ENCODE data around the gene MT1X.

MT1X gene

DNA sequence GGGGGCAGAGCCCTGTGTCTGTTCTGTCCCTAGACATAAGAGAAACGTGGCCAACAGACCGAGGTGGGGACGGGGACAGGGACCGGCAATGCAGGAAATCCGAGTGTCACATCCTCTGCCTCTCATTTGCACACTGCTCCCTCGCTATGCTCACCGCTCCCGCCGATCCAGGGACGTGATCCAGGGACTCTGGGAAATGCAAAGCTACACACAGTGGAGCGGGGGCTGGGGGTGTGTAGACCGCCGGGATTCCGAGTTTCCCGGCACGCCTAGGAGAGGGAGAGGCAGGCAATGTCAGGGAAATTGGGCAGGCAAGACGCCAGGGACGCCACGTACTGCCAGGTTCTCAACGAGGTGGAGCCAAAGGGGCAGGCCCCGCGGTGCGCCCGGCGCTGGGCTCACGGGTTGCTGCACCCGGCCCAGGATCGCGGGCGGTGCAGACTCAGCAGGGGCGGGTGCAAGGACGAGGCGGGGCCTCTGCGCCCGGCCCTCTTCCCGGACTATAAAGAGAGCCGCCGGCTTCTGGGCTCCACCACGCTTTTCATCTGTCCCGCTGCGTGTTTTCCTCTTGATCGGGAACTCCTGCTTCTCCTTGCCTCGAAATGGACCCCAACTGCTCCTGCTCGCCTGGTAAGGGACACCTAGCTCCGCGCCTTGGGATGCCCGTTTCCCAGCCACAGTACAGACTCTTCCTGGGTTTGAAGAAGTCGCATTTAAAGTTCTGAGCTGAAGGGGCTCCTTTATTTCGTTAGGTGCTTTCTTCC, at the start of gene MT1X:
MT1X (plus strand) TSS at position 532 of the 764 bp plus-strand sequence; CDS start at position 603, 71 bp downstream.
- DNase-seq = peak; percentile 80

DNA sequence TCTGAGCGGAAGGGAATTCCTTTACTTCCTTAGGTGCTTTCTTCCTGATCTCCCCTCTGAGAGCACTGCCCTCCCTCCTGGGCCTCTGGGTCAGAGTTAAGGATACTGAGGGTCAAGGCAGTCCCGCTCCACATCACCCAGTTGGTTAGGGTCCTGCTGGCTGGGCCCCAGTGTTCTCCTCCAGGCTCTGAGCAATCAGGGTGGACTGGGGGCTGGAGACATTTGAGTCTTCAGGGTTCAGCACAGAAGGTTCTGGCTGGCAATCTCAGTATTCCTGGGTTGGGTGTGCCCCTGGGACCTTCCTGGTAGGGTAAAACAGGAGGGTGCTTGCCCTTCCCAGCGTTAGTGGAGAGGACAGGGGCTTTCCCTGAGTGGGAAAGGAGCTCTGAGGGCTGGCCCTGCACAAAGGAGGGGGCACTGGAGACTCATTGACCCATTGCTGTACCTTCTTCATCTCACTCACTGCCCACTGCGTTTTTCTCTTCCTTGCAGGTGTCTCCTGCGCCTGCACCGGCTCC, 49.4 kb upstream of the MT1X start:
- no peak for DNase-seq

GRCh38 chr16:56633535-56633934, 48.7 kb upstream of the MT1X start:
- DNase-seq = no peak

- no peak for DNase-seq
These were observed 47.4 kb upstream of the MT1X start for GRCh38 chr16:56634715-56635440.

DNA sequence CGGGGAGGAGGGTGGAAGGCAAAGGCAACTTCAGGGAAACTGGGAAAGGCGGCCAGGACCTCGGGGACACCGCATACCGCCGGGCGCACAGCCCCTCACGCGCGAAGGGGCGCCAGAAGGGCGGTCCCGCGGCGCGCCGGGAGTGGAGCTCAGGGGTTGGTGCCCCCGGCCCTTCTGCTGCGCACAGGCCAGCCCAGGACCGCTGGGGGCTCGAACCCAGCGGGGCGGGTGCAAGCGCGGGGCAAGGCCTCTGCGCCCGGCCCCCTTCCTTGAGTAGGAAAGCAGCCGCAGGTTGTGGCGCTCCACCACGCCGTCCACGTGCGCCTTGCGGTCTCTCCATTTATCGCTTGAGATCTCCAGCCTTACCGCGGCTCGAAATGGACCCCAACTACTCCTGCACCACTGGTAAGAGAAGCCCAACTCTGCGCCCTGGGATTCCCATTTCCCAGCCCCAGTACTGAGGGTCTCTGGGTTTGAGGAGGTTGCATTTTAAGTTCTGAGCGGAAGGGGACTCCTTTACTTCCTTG, 46.8 kb upstream of the MT1X start:
- DNase-seq = no peak

DNA sequence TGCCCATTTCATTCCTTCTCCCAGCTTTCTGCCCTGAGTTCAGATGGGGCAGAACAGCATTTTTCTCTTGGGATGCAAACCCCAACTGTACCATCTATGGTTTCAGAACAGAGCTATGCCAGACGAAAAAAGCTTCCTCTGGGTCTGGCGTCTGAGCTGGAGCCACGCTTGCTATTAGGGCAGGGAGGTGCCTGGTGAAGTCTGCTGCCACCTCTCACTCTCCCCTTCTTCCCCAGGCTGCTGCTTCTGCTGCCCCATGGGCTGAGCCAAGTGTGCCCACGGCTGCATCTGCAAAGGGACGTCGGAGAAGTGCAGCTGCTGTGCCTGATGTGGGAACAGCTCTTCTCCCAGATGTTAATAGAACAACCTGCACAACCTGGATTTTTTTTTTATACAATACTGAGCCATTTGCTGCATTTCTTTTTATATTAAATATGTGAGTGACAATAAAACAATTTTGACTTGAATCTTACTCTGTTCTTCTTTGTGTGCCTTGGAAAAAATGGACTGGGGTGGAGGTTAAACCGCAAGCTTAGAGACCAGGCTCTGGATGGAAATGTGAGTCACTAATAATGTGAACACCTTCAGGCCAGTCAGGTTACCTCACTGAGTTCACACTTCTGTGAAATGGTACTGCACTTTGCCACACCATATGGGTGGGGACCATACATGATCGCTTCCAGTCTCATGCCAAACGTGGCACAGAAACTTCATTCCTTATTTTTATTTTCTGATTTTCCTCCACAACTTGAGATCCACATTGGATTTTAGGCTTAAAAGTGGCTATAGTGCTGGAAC, 45.5 kb upstream of the MT1X start:
- no peak for DNase-seq

- DNase-seq = no peak
These were observed 44.2 kb upstream of the MT1X start, which contains the start of gene MT1A for GRCh38 chr16:56637814-56638750. TSS of gene MT1A (plus strand) at chr16:56638666. CDS start at chr16:56638739, 73 bp downstream.

DNA sequence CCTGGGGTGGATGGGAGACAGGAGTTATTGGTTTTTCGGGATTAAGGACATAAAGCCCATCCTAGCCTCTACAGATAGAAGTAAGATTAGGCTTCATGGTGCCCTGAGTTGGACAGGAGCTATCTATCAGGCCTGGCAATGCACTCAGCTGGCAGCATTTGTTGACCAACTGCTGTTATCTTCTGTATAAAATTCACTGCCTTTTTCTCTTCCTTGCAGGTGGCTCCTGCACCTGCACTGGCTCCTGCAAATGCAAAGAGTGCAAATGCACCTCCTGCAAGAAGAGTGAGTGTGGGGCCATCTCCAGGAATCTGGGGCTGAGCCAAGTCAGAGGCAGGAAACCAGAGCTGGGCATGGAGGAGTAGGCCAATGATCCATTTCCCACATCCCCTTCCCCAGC, 43.2 kb upstream of the MT1X start:
- no peak for DNase-seq

DNA sequence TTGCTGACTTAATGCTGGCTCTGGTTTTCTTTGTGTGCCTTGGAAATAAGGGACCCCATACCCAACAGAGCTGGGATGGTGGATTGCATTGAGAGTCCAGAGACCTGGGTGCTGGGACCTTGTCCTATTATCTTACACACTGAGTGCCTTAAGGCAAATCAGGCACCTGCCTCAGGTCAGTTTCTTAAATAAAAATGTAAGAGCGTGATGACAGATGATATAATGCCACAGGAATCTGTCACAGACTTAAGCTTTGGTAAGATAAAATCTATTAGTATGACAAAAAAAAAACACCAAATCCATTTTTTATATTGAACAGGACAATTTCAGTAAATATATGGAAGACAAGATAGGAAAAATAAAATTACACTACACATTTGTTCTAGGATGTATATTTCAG, 42.2 kb upstream of the MT1X start:
- DNase-seq = no peak

- no peak for DNase-seq
These were observed 41.1 kb upstream of the MT1X start for GRCh38 chr16:56641166-56641565.

DNA sequence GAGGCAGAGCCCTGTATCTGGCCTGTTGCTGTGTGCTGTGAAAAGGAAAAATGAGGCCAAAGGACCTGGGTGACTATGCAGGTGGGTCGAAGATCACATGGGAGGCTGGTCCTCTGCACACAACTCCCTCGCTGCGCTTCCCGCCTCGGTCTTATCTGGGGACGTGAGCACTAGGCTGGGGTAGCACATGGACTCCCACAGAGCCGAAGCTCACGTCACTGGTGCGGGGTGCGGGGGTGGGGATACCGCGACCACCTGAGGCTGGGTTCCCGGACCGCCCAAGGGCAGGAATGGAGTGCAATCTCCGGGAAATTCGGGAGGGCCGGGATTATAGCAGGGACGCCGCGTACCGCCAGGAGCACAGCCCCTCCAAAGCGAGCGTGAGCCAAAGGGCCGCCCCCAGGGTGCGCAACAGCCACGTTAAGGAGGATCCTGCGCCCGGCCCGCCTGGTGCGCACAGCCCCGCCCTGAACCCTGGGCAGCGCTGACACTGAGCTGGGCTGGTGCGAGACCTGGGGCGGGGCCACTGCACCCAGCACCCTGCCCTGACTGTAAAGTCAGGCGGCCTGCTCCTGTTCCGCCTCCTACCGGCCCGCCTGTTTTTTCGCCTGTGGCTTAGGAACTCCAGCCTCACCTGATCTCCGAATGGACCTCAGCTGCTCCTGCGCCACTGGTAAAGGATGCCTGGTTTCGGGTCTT, 39.0 kb upstream of the MT1X start:
- DNase-seq = peak; percentile 68

- no peak for DNase-seq
These were observed 38.4 kb upstream of the MT1X start for GRCh38 chr16:56643833-56644232.

DNA sequence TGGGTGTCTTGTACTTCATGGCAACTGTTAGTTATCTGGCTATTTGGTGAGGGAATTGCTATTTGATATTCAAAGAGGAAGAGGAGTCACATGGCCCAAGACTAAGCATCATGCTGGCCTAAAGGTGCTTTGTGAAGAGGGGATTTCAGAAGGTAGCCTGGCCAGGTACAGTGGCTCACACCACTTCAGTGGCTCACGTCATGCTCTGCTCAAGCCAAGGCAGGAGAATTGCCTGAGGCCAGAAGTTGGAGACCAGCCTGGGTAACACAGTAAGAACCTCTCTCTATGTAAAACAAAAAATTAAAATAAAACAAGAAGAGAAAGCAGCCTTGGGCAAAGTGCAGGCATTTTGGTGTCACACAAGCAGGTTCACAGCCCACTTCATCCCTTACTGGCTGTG, 37.0 kb upstream of the MT1X start:
- no peak for DNase-seq

GRCh38 chr16:56645838-56646237, 36.4 kb upstream of the MT1X start:
- no peak for DNase-seq

GRCh38 chr16:56647641-56648431, 34.4 kb upstream of the MT1X start:
- DNase-seq = no peak

DNA sequence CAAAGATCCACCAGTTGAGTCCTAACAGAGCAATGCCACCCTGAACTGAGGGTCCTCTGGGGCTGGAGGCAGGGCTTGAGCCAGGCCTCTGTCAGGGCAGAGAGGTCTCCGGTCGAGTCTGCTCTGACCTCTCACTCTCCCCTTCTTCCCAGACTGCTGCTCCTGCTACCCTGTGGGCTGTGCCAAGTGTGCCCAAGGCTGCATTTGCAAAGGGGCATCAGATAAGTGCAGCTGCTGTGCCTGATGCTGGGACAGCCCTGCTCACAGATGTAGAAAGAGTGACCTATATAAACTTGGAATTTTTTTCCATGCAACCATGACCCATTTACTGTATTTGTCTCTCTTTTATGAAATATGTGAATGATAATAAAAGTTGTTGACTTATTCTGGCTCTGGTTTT, 33.0 kb upstream of the MT1X start:
- DNase-seq = no peak

- no peak for DNase-seq
These were observed 32.5 kb upstream of the MT1X start for GRCh38 chr16:56649820-56650219.

GRCh38 chr16:56651586-56651985, 30.7 kb upstream of the MT1X start, which contains the start of gene MT1B:
TSS of gene MT1B (plus strand) at chr16:56651886. CDS start at chr16:56651954, 68 bp downstream.
- no peak for DNase-seq

- DNase-seq = no peak
These were observed 29.7 kb upstream of the MT1X start for GRCh38 chr16:56652600-56652999.

DNA sequence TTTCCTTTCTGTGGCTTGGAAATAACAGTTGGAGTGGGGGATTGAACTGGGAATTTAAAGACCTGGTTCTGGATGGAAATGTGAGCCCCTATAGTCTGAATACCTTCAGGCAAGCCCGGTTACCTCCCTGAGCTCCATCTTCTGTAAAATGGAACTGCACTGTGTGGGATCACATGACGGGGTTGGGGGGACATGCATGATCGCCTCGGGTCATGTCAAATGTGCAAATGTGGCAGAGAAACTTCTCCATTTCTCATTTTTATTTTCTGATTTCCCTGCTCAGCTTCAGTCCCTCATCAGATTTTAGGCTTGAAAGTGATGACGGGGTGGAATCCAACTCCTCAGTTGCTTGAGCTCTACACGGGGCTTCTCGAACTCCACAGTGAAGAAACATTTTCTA, 29.1 kb upstream of the MT1X start:
- DNase-seq = no peak

Data from activated gamma-delta T cell treated with Interleukin-2 at 50 U/mL for 16 hours (primary cell).